Esophagus mucosa (tissue), 1 donor: ENCODE results near the gene DNAJC18. TPM values are rescaled to one million over a fixed set of nuclear protein-coding genes. Genes with fewer than 3 reads are reported as not detected.
"Not testable (repeated sequence)": the region's sequence is repeated elsewhere in the genome, so short reads cannot be mapped to it uniquely, and the experiment has no call there.

Source experiments
- ATAC-seq: fragments of 200-7000 bp; cut with Tn5 transposase; one replicate; pipeline ENCODE4 v1.9.1; 2020
- total RNA-seq: library from RNA; stranded (reverse); gene quantifications from one replicate; pipeline ENCODE4 v1.2.4, GENCODE V29; 2023
- donor health status: DM: yes; HTN: yes; CAD: no.

Gene DNAJC18
- total RNA-seq, 1 donor from 2014 or later, result 2.2 TPM

DNA sequence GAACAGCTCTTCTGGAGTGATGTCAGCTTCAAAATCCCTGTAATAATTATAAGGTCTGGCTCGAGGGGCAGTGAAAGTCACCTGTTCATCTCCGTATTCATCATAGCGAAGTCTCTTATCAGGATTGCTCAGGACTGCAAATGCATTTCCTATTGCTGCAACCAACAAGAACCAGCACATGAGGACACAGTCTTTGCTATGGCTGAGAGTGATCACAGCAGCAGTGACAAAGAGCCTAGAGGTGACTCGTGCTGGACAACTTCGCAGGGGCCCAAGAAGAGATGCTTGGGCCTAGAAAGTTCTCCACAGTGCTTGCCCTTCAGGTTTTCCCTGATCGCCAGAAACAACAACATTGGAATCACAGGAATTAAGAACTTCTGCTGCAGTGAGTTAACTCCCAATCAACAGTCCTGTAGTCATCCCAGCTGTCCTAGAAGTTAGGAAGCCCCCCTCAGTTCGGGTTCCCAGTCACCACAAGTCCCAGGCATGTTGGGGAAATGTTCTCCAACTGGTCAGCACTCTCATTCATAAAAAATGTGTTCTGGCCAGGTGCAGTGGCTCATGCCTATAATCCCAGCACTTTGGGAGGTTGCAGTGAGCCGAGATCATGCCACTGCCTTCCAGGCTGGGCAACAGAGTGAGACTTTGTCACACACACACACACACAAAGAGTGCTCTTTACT is 13.0 kb downstream of the DNAJC18 start:
- ATAC-seq, result no peak

DNA sequence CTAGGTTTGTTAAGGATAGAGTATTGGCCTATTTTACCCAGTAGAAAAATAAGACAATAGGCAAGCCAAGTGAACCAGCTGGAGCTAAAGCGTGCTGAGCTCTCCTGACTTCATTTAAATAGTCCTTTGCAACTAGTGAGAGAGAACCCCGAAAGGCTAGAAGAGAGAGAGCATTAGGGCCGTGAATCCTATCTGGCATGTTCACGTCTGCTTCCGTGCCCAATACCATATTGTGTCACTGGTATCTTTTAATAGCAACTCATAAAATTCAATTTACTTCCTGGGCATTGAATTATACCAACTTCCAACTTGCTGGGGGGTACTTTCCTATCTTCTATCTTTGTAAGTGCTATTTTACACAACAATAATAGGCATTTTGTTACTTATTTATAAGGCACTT is 13.8 kb downstream of the DNAJC18 start:
- no peak for ATAC-seq

DNA sequence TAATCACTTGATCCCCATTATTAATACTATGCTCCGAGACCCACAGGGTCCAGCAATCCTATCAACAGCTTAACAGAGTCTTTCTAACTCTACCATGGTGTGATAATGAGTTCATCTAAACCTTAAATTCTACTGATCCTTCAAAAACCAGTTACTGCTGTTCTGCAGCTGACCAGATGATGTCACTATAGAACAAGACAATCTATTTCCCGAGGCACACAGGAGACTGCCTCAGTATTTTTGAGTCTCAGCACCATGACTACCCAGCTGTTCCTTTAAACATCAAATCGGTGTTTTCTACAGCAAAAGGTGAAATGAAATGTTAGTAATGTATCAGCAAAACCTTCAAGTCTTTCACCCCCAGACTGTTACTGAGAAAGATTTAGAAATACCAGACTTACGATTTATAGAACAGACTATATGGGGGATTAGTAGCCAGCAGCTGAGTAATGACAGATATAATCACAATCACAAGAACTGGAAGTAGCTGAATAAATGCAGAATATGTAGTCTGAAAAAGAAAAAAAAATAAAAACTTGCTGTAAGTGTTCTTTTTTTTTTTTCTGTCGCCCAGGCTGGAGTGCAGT is 16.9 kb downstream of the DNAJC18 start:
- ATAC-seq, result peak; percentile 81

DNA sequence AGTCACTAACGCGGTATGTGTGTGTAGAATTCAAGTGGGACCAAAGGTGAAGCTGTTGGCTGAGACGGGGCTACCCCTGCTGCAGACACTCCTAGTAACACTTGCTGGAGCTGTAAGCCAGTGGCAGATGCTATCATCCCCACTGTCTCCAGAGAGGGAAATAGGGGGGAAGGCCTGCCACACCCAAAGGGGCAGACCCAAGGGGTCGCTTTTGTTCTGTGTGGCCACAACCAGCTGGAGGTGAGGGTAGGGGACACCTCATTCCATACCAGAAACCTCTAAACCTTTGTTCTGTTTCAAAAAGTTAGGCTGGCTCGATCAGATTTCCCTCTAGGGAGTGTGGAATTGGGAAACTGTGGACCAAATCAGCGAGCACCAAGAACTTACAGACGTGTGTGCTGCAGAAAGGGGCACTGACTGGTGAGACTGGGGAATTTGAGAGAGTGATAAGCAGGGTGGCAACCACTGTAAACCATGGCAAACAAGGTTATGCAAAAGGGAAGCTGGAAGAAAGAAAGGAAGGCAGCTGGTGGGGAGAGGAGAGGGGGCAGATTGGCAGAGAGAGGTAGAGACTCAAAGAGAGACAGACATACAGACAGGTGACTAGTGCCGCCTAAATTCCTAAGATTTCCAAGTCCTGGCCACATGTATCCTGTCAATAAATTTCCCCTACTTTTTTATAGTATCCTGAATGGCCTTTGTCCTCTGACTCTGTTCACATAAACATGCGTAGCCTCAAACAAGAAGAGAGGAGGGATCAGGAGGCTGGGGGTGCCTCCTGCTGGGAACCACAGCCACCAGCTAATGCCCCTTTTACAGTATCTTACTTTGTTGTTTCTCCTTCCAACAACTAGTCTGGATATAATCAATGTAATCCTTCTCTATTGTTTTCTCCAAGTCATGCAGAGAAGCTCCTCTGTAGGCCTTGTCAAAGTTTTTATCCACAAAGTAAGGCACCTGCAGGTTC is 19.8 kb downstream of the DNAJC18 start:
- no peak for ATAC-seq

DNA sequence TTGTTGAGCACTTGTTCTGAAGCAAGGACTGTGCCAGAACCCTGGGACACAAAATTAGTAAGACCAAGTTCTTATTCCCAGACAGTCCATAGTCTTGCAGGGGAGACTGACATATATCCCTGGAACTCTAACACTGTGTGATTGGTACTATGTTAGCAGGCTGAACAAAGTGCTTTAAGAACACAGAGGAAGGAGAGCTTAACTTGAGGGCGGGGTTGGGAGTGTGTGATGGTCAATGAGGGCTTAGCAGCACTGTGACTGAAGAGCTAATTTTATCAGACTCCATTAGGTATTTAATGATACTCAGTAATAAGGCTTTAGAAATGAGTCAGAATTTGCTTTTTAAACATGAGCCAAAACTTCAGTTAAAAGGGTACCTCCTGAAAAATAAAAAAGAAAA is 20.5 kb downstream of the DNAJC18 start:
- no peak for ATAC-seq

DNA sequence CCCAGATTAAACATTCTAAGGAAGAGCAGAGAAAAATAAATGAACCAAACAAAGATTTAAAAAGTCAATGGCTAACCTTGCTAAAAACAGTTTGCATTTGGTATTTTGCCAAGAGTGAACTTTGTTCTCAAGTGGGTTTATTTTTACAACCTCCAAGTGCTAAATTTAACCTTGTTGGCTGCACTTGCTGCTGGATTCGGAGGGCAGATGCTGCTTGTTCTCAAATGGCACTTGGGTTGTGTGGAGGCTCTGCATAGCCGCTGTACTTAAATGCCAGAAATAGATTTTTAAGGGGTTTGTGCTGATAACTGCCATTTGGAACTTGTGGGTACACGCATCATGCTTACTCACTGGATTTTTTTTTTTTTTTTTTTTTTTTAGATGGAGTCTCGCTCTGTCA is 22.1 kb downstream of the DNAJC18 start:
- no peak for ATAC-seq

DNA sequence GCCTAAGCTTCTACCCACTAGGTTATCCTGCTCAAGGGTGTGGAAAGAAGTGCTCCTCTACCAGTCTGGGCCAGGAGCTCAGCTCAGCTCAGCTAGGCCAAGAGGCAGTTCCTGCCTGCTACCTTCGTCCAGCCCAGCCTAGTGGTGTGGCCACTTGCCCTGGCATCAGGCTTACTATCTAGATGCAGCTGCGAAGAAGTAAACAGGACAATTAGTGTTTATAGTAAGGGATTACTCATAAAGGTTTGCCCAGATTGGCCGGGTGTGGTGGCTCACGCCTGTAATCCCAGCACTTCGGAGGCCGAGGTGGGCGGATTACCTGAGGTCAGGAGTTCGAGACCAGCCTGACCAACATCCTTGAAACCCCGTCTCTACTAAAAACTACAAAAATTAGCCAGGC is 22.7 kb downstream of the DNAJC18 start:
- peak; percentile 35 for ATAC-seq

DNA sequence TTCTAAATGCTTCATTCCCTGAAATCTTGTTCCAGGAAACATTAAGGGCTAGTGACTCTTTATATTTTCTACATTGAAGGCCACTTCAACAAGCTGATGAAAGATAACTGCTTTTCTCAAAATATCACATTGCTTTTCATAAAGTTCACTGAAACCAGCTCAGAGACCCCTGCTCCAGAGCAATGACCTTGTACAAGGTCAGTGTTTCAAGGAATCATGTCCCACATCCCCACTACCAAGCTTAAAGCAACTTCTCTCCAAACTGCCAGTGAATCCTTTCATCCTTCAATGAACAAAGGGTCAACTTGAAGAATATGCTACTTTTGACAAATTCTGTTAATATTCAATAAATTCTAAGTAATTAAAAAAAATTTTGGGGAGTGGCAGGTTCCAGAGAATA is 23.5 kb downstream of the DNAJC18 start:
- no peak for ATAC-seq

DNA sequence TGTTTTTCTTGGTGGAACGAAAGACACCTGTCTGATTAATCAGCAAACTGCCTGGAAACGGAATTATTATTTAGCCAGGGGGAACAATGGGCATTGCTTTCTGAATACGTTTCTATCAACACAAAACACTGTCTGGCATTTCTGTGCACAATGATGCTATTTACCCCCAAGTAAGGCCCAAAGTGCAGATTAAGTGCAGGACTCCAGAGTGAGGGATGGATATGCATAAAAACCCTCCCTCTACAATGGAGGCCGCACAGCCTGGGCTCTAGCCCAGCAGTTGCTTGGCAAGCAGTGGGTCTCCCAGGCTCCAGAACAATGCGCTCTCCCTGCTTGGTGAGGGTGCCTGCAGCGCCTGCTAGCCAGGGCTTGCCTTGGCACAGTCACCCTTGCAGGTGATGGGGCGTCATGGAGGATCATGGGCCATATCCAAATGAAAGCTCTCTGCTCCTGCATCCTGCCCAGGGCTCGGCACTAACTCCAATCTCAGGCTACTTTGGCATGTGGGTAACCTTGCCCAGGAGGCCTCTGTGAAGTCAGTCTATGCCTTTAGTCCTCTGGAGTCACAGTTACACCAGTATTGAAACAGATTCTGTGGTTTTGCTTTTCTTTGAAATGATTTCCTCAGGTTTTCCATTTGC is 24.0 kb downstream of the DNAJC18 start:
- ATAC-seq, result peak; percentile 89

DNA sequence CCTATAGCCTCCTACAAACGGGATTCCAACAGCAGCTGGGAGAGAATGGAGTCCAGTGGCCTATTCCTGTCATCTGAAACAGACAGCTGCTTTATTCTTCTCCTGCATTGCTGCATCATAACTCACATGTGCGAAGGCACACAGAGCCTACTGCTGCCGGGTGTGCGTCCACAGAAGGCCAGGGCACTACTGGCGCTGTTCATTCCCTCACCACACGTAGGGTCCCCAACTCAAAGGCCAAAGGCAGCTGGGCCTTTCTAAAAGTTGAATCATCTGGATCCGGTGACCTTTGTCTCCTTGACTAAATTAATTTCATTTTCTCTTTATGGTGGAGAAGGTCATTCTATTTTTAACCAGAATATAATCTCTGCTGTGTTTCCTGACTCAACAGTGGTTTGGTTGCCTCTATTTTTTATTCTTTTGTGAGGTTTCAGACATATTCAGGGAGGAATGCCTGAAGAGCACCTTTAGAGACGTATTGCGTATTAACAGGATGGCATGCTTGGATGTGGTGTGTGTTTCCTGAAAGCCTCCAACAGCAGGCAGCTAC is 24.7 kb downstream of the DNAJC18 start:
- peak; percentile 30 for ATAC-seq

DNA sequence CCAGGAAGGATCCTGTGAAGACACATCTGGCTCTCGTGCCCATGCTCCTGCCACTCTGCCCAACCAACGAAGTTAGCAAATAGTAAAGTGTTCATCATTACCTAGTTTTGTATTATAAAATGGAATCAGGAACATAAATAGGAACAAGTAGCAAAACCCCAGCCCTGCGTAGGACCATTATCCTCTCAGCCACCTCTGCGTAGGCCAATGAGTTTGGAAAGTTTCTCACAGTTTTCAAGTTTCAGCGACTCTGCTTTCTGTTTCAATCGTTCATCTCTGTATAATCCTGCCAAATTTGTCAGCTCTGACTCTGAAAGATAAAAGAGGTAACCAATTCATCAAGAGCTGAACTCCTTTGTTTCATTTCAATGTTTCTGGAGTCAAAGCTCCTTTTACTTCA is 25.4 kb downstream of the DNAJC18 start:
- ATAC-seq, result no peak

DNA sequence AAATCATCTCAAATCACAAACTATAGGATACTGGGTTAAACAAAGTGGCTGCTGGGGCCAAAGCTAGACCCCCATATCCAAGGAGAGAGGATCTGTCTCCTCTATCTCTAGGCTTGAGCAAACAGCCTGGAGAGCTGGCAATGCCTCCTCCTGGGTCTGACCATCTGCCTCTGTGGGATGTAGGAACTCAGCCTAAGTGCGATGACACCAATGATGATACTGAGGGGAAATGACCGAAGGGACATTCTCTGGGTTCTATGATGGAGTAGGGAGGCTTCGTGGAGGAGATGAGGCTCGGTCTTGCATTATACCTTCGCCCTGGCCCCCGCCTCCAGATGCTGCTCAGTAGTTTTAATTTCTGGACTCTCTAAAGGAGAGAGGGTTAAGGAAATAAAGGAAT is 26.2 kb downstream of the DNAJC18 start:
- ATAC-seq, result no peak

DNA sequence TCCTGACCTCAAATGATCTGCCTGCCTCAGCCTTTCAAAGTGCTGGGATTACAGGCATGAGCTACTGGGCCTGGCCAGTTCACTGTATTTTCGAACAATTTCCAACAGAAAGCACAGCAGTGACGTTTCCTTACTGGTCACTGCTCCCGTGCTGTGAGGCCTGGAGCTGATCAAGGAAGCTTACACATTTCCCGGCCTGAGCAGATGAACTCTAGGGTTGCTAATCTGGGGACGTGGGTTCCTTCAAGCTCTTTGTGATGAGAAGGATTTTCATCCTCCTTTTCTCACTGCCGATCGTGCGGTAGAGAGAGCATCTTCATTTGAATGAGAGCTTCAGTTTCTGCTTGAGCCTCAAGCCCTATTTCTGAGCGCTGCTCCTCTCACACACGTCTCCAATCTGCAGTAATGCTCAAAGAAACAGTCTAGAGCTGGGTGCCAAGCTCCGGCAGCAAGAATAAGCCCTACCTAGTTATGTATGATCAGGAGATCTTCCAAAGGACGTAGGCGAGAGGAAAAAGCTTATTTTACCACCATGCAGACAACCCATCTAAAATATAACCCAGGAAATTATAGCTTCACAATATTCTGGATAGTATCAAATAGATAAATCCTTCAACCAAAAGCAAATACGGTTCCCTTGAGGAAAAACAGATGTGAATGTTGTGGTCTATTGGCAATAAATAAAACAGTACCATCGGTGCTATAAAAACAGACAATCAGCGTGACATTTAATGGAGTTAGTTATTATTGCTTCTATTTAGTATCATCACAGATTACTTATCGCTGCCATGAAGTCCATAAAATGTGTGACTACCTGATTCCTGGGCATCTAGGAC is 28.1 kb downstream of the DNAJC18 start:
- no peak for ATAC-seq

DNA sequence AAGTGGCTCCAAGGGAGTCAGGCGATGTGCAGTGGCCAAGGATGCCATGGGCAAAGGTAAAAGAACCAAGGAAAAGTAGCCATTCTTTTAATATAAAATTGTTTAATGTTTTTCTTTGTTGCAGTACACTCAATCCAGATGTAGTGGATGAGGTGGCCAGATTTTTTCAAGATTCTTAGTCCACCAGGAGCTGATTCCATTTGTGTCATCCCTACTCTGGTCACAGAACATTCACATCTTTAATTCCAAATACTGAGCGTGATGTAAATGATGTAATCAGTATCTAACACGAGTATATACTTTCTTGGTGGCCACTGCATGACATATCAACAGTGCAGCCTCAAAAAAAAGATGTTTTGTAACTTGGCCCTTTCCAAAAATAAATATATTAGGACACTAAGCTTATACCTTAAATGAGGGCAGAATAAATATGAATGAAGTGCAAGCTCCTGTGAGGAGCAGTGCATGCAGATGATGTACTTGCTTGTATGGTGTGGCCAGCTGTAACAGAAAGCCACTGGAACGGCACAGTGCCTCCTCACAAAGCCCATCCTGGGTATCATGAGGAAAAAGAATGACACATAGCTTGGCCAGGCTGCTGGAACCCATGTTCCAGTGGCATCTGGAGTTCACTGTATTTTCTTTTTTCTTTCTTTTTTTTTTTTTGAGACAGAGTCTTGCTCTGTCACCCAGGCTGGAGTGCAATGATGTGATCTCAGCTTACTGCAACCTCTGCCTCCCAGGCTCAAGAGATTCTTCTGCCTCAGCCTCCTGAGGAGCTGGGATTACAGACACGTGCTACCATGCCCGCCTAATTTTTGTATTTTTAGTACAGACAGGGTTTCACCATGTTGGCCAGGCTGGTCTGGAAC is 29.0 kb downstream of the DNAJC18 start:
- ATAC-seq, result no peak

DNA sequence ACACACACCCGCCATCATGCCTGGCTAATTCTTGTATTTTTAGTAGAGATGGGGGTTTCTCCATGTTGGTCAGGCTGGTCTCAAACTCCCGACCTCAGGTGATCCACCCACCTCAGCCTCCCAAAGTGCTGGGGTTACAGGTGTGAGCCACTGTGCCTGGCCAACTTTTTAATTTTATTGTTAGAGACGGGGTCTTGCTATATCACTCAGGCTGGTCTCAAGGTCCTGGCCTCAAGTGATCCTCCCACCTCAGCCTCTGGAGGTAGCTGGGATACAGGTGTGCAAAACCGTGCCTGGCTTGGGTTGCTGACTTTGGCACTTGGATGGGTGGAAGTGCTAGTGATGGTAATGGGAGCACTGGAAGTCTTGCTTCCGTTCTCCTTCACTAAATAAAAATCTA is 30.2 kb downstream of the DNAJC18 start:
- ATAC-seq, result not testable (repeated sequence)

DNA sequence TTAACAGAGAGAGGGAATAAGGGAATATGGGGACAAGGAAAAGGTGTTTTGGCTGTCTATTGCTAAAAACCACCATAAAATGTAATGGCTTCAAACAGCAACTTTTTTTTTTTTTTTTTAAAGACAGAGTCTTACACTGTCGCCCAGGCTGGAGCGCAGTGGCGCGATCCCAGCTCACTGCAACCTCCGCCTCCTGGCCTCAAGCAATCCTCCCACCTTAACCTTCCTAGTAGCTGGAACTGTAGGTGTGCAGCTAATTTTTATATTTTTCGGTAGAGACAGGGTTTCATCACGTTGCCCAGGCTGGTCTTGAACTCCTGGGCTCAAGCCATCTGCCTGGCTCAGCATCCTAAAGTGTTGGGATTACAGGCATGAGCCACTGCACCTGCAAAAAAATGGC is 31.1 kb downstream of the DNAJC18 start:
- no peak for ATAC-seq

DNA sequence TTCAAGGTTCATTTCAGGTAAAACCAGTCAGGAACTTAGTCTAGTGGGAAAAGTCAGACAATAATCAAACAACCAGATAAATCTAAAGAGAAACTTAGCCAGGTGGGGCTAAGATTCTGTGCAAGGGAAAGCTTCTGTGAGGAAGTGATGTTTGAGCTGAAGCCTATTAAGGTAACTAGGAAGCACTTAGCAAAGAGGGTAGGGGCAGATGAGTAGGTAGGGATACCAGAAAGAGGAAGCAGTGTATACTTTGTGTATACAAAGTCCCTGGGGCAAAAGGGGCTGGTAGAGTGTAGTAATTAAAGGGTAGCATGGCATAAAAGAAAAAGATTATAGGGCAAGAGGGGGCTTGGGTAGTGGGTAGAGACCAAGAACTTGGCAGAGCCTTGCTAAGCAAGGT is 31.8 kb downstream of the DNAJC18 start:
- ATAC-seq, result peak; percentile 35

DNA sequence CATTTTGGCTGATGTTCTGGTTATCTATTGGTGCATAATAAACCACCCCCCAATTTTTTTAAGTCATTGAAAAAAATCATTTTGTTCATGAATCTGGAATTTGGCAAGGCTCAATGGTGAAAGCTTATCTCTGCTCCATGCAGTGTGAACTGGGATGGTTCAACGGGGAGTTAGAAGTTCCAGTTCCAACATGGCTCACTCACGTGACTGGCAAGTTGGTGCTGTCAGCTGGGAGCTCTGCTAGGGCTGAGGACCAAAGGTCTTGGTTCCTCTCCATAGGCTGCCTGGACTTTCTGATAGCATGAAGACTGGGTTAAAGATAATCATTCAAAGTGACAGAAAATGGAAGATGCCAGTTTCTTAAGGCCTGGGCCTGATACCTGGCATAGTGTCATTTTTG is 32.4 kb downstream of the DNAJC18 start:
- ATAC-seq, result no peak

DNA sequence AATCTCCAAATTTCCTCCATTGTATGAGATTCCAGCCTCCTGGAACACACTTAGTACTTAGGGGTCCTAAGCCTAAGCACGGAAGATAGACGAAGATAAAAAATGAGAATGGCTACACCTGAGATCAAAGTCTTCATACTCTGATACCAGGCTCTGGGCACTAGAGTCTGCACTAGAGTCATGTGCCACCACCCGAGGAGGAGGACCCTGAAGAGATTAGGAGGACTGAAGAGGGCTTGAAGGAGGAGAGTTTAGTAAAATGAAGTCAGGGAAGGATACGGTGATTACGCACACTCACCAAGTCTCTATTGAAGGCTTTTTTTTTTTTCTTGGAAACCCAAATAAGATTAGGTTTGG is 34.9 kb downstream of the DNAJC18 start:
- ATAC-seq, result no peak

DNA sequence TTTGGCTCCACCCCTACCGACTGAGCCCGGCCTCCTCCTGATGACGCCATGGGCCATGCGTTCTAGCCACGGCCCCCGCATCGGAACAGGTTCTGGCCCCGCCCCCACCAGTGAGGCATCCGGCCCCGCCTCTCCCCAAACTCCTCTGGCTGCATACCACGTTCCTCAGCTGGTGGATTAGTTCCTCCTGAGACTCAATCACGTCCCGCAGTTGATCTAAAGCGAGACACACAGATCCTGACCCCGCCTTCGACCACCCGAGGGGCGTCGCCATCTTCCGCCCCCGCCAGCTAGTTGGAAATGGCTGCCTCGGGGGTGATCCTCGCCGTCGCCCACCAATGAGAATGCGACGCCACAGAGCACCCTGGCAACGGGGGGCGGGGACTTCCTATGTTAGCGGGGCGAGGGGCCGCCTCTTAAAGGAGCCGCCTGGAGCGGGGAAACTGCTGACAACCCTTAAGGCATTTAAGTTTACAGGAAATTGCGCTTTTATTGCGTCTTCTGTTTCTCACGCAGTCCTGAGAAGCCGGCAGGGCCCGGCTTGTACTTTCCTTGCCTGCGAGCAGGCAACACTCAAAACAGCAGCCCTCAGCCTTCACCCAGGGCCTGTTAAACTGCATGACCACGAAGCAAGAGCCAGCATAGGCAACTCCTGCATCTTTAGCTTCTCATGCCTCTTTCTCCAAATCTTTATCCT is 35.4 kb downstream of the DNAJC18 start, which contains the start of gene SPATA24:
Gene SPATA24 (minus strand): TSS at position 303 of the 697 bp plus-strand sequence. CDS start 29 bp downstream, at position 274.
- ATAC-seq, result peak; percentile 92
